PC-3 (cell line): Measurements from ENCODE around the gene BCL2L12. TPM values are rescaled to one million over a fixed set of nuclear protein-coding genes. Genes with fewer than 3 reads are reported as not detected.
A peak's percentile ranks its signal among the peaks of the same experiment; 100 is the strongest.

Experiments used
- ATAC-seq: fragments of 200-7000 bp; cut with Tn5 transposase; 2 replicates; pipeline ENCODE4 v1.9.1; 2020; ENCODE audit warnings: mild to moderate bottlenecking, moderate library complexity
- BruUV-seq: library from RNA; stranded (reverse); fragments of 400-500 nt; replicated peaks from 2 replicates; lab custom pipeline; 2021; lab: Mats Ljungman, UMichigan
- CTCF ChIA-PET: fragments of 300-600 bp; sonication (Branson Sonifier 250); formaldehyde crosslinking; loops from one replicate; lab custom pipeline; 2022; ENCODE audit warnings: antibody characterized with exemption; lab: Charles Lee
- POLR2A ChIA-PET: fragments of 300-600 bp; sonication (Branson Sonifier 250); formaldehyde crosslinking; loops from one replicate; lab custom pipeline; 2022; ENCODE audit warnings: antibody characterized with exemption; ENCODE audit not compliant: unreplicated experiment; lab: Charles Lee
- DNase-seq: peaks from one replicate; pipeline ENCODE4 v3.0.0-alpha.2; 2015
- H2AFZ ChIP-seq: fragments of 300-600 bp; sonication (generic); 2 replicates; pipeline ENCODE4 v1.6.0; 2016; ENCODE audit warnings: antibody characterized with exemption, low read length
- H3F3A ChIP-seq: fragments of 300-600 bp; sonication (generic); one replicate; pipeline ENCODE4 v1.6.0; 2017; ENCODE audit warnings: antibody characterized with exemption, low read length, control low read depth, mild to moderate bottlenecking; ENCODE audit not compliant: unreplicated experiment
- H3K27ac ChIP-seq: fragments of 300-600 bp; sonication (generic); 2 replicates; pipeline ENCODE4 v1.5.1; 2016; ENCODE audit warnings: mild to moderate bottlenecking, low read length
- H3K27me3 ChIP-seq: fragments of 300-600 bp; sonication (generic); 2 replicates; pipeline ENCODE4 v1.6.1; 2016; ENCODE audit warnings: low read length, mixed read lengths
- H3K36me3 ChIP-seq: fragments of 300-600 bp; sonication (generic); 2 replicates; pipeline ENCODE4 v1.6.1; 2016; ENCODE audit warnings: low read depth, mixed run types, low read length, mixed read lengths
- H3K4me1 ChIP-seq: fragments of 300-600 bp; sonication (generic); 2 replicates; pipeline ENCODE4 v1.5.1; 2016; ENCODE audit warnings: low read length; ENCODE audit not compliant: insufficient read depth
- H3K4me2 ChIP-seq: fragments of 300-600 bp; sonication (generic); 2 replicates; pipeline ENCODE4 v1.6.0; 2016; ENCODE audit warnings: low read length
- H3K4me3 ChIP-seq: fragments of 300-600 bp; sonication (generic); 2 replicates; pipeline ENCODE4 v1.5.1; 2016; ENCODE audit warnings: mild to moderate bottlenecking, low read length, mixed read lengths
- H3K79me2 ChIP-seq: fragments of 300-600 bp; sonication (generic); 2 replicates; pipeline ENCODE4 v1.6.1; 2017; ENCODE audit warnings: low read length, mixed read lengths
- H3K9ac ChIP-seq: fragments of 300-600 bp; sonication (generic); 2 replicates; pipeline ENCODE4 v1.6.0; 2016; ENCODE audit warnings: mild to moderate bottlenecking, low read length
- H3K9me2 ChIP-seq: fragments of 300-600 bp; sonication (generic); replicated peaks from 2 replicates; pipeline ENCODE4 v1.6.1; 2016; ENCODE audit warnings: mixed run types, low read length, mixed read lengths
- H3K9me3 ChIP-seq: fragments of 300-600 bp; sonication (generic); 2 replicates; pipeline ENCODE4 v1.6.1; 2016; ENCODE audit warnings: low read length, mixed read lengths
- H4K20me1 ChIP-seq: fragments of 300-600 bp; sonication (generic); 2 replicates; pipeline ENCODE4 v1.6.1; 2016; ENCODE audit warnings: low read length, mixed read lengths
- EZH2 ChIP-seq: fragments of 300-600 bp; sonication (generic); IDR thresholded peaks from one replicate; pipeline ENCODE4 v1.6.1; 2017; ENCODE audit warnings: antibody characterized with exemption, mild to moderate bottlenecking, low read length; ENCODE audit not compliant: unreplicated experiment
- EZH2phosphoT487 ChIP-seq: fragments of 300-600 bp; sonication (generic); IDR thresholded peaks from 2 replicates; pipeline ENCODE4 v1.6.1; 2018; ENCODE audit warnings: mild to moderate bottlenecking, antibody characterized with exemption, low read length, borderline replicate concordance
- intact Hi-C: fragments of 100-400 bp; cut with micrococcal nuclease; formaldehyde crosslinking; loops from 2 replicates; pipeline ENCODE4 v1.9.0; 2023
- total RNA-seq: library from RNA; depleted of rRNA; stranded (reverse); fragments of >200 nt; gene quantifications from 2 replicates; pipeline ENCODE4 v1.2.3, GENCODE V29; 2014
- TF ChIP-seq, protein P1 (sequence below): fragments of 300-600 bp; sonication (generic); conservative IDR thresholded peaks from 2 replicates; pipeline ENCODE4 v1.5.1; 2017; ENCODE audit warnings: antibody characterized with exemption, low read depth, mild to moderate bottlenecking, low read length

The BCL2L12 gene
- total RNA-seq, 1 experiment from 2014 or later = 104 TPM

DNA sequence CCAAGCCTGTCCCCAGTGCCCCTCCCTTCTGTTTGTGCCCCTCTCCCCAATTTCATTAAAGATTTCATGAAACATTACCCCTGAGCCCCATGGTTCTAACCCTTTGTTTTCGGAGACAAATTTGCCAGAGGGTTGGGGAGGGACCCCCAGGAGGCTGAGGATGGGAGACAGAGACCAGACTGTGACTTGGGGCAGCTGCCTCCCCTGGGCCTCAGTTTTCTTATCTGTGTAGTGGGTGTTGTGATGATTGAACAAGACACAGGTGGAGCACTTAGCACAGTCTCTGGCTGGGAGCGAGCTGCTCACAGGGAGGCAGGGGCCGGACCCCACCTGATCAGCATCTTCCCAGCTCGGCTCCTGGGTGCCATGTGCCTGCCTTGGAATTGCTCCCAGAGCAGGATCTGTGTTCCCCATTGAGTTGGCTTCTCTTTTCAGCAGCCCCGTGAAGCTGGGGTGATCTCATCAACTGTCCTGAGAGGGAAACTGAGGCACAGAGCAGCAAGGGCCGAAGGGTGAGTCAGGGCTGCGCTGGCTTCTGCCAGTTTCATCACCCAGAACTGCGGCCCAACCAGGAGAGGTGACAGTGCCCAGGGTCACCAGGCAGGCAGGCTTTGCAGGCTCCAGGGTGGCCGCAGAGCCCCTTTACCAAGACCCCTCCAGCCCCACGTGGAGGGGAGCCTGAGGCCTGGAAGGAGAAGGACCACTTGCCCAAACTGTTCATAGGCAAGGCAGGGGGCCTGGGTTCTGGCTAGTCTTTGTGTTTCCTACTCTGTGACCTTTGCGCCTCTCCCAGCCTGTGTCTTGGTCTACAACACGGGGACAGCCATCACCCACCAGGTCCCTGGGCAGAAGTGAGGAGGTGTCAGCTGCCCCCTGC is 6.9 kb upstream of the BCL2L12 start:
- POLR2A ChIA-PET = no interaction called here
- intact Hi-C loops = no loop called here

DNA sequence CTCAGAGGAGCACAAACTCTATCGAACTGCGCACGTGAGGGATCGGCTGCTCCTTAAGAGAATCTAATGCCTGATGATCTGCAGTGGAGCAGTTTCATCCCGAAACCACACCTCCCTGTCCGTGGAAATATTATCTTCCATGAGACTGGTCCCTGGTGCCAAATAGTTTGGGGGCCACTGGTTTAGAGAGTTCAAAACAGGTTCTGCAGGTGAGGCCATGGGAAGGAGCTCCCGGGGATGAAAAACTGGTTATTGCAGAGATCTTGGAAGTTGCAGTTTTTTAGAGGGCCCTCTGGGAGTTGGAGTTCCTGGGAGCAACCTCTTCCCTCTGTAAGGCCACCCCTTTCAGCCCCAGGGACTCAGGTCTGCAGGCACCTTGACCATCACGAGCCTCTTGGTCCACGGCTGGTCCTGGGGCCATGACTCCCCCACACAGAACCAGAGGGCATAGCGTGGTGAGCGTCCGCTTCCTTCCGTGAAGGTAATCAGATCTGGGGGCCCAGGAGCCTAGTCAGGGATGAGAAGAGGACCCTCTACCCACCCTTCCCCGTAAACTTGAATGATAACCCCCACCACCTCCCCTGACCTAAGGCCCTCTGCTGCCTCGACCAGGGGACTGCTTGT is 5.3 kb upstream of the BCL2L12 start:
- no peaks in the 10 kb centered on the region for H3K27me3 ChIP-seq
- H3K9me2 ChIP-seq = no peaks in the 10 kb centered on the region
- TF ChIP-seq EZH2 (no peak), EZH2phosphoT487 (no peak)
- TF ChIP-seq, protein P1, sequence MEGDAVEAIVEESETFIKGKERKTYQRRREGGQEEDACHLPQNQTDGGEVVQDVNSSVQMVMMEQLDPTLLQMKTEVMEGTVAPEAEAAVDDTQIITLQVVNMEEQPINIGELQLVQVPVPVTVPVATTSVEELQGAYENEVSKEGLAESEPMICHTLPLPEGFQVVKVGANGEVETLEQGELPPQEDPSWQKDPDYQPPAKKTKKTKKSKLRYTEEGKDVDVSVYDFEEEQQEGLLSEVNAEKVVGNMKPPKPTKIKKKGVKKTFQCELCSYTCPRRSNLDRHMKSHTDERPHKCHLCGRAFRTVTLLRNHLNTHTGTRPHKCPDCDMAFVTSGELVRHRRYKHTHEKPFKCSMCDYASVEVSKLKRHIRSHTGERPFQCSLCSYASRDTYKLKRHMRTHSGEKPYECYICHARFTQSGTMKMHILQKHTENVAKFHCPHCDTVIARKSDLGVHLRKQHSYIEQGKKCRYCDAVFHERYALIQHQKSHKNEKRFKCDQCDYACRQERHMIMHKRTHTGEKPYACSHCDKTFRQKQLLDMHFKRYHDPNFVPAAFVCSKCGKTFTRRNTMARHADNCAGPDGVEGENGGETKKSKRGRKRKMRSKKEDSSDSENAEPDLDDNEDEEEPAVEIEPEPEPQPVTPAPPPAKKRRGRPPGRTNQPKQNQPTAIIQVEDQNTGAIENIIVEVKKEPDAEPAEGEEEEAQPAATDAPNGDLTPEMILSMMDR = no peak
- ATAC-seq = no peak
- no peaks in the 10 kb centered on the region for H3K9me3 ChIP-seq
- BruUV-seq = no TSS peak
- intact Hi-C loops = no loop called here
- no peak overlapping the region for H3K4me2 ChIP-seq
- H3K4me3 ChIP-seq = no peak overlapping the region
- no peaks in the 10 kb centered on the region for H3F3A ChIP-seq
- DNase-seq = no peak
- no peak overlapping the region for H3K27ac ChIP-seq
- peaks cover 37% of the 10 kb centered on the region for H3K36me3 ChIP-seq
- ChIA-PET CTCF (no interaction called here), POLR2A (interaction anchor here (0.6 kb wide), 1 partner anchor 16 kb away, joined by 7 read pairs; the partner anchor contains the start of gene PRMT1)
- no peak overlapping the region for H3K9ac ChIP-seq
- no peaks in the 10 kb centered on the region for H4K20me1 ChIP-seq
- H3K79me2 ChIP-seq = peaks cover 13% of the 10 kb centered on the region
- no peak overlapping the region for H2AFZ ChIP-seq
- H3K4me1 ChIP-seq = peaks cover 5% of the 10 kb centered on the region; the same call in 1 of the 2 replicates

More for the DNA sequence above, 6.9 kb upstream of the BCL2L12 start:
- ATAC-seq = no peak
- Histone ChIP-seq H3K4me1 (0 out of 2 replicates have a peak, but pooled peaks cover under 1% of the 10 kb centered on the region), H3F3A (no peaks in the 10 kb centered on the region), H2AFZ (no peak overlapping the region), H3K4me3 (no peak overlapping the region), H3K79me2 (peaks cover 5% of the 10 kb centered on the region; the same call in 1 of the 2 replicates), H3K9ac (no peak overlapping the region), H3K27ac (no peak overlapping the region), H3K9me3 (no peaks in the 10 kb centered on the region), H3K36me3 (peaks cover 51% of the 10 kb centered on the region), H3K4me2 (no peak overlapping the region), H3K9me2 (no peaks in the 10 kb centered on the region), H3K27me3 (no peaks in the 10 kb centered on the region), H4K20me1 (no peaks in the 10 kb centered on the region)
- CTCF ChIA-PET = no interaction called here
- TF ChIP-seq EZH2phosphoT487 = no peak
- TF ChIP-seq, protein P1 = no peak
- no peak for TF ChIP-seq EZH2
- BruUV-seq = no TSS peak
- DNase-seq = no peak

DNA sequence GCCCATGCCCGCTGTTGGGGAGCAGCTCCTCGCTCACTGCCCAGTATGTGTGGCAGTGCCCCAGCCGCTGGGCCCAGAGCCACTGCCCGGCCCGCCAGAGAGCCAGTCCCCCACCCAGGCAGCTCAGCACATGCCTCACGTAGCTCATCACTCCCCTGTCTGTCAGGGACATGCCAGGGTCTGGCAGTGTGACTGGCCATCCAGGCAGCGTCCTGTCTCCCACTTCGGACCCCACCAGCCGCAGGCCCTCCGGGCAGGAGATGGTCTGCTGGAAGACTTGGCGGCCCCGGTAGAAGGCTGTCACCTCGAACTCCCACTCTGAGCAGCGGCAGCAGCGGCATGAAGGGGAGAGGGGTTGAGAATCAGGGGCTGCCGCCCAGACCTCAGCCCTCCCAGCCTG is 3.7 kb upstream of the BCL2L12 start:
- POLR2A ChIA-PET = no interaction called here
- CTCF ChIA-PET = no interaction called here
- no peak overlapping the region for H2AFZ ChIP-seq
- TSS peak; percentile 10 for BruUV-seq
- H3K4me3 ChIP-seq = no peak overlapping the region
- intact Hi-C loops = no loop called here
- H3K27ac ChIP-seq = no peak overlapping the region
- no peaks in the 10 kb centered on the region for H3F3A ChIP-seq
- no peak overlapping the region for H3K4me2 ChIP-seq
- no peaks in the 10 kb centered on the region for H3K9me2 ChIP-seq
- TF ChIP-seq, protein P1 = no peak
- TF ChIP-seq EZH2 (no peak), EZH2phosphoT487 (no peak)
- H4K20me1 ChIP-seq = no peaks in the 10 kb centered on the region
- no peaks in the 10 kb centered on the region for H3K27me3 ChIP-seq
- H3K9ac ChIP-seq = no peak overlapping the region
- H3K36me3 ChIP-seq = peaks cover 24% of the 10 kb centered on the region
- no peak for DNase-seq
- H3K9me3 ChIP-seq = no peaks in the 10 kb centered on the region
- H3K79me2 ChIP-seq = peaks cover 27% of the 10 kb centered on the region
- peaks cover 10% of the 10 kb centered on the region for H3K4me1 ChIP-seq
- ATAC-seq = no peak
